Muscle layer of colon (tissue), 2 donors: ENCODE measurements around the gene EMX2.
"Not testable (repeated sequence)": the region's sequence is repeated elsewhere in the genome, so short reads cannot be mapped to it uniquely, and the experiment has no call there.

Experiments used
- H3K27ac ChIP-seq: one replicate; pipeline ENCODE4 v1.7.0; 2013; ENCODE audit warnings: low read depth, mild to moderate bottlenecking, low read length, moderate library complexity
- H3K27me3 ChIP-seq, 2 donors: one replicate each; pipeline ENCODE4 v1.7.0; 2013; ENCODE audit warnings: low read length in 2 of 2, mild to moderate bottlenecking in 2 of 2; ENCODE audit not compliant: insufficient read depth in 2 of 2, control insufficient read depth in 1 of 2
- H3K36me3 ChIP-seq: one replicate; pipeline ENCODE4 v1.7.0; 2013; ENCODE audit warnings: mild to moderate bottlenecking, low read length; ENCODE audit not compliant: insufficient read depth
- H3K4me1 ChIP-seq: one replicate; pipeline ENCODE4 v1.7.0; 2013; ENCODE audit warnings: mild to moderate bottlenecking, low read length; ENCODE audit not compliant: insufficient read depth
- H3K4me3 ChIP-seq, 2 donors: one replicate each; pipeline ENCODE4 v1.7.0; 2013; ENCODE audit warnings: low read length in 2 of 2, low read depth in 1 of 2, mild to moderate bottlenecking in 1 of 2, moderate library complexity in 1 of 2
- H3K9ac ChIP-seq: one replicate; pipeline ENCODE4 v1.7.0; 2013; ENCODE audit warnings: low read length
- H3K9me3 ChIP-seq: one replicate; pipeline ENCODE4 v1.7.0; 2013; ENCODE audit warnings: mild to moderate bottlenecking, low read length
- donor health status: abdominal sarcoma.
- donor health status: Adenocarcinoma of cecum.

Gene EMX2

DNA sequence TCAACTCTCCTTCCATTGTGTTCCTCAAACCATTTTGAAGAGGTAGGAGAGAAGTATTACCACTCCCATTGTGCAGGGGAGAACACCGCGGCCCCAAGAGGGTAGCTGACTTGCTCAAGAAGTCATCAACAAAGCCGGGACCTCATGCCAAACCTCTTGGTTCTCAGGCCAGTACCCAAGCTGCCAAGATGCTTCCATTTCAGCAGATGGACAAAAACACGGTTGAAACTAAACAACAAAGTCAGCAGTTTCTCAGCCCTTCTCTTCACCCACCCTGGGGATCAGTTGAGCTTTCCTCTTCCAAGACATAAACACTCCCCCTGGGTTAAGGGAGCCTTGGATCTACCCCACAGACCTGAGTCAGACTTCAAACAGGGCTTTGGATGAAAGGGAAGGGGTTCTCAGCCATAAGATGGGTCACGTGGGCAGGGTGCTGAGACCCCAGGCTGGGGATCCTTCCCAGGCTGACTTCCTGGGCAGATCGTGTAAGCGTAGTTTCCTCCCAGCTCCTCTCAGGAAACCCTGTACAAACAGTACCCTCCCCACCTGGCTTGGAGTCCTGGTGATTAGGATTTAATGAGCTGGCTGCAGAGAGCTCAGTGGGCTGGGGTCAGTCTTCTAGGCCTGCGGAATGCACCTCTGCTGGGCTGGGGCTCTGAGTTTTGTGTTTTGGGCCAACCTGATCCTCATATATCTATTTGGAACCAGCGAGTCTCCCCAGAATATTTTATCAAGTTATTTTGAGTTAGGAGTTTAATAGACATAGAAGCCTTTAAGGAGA, 27.3 kb downstream of the EMX2 start:
- Histone ChIP-seq H3K9ac (no peak overlapping the region), H3K4me3 (no peak overlapping the region), H3K9me3 (no peaks in the 10 kb centered on the region), H3K36me3 (no peaks in the 10 kb centered on the region), H3K4me1 (no peaks in the 10 kb centered on the region), H3K27ac (no peak overlapping the region), H3K27me3 (no peaks in the 10 kb centered on the region)

DNA sequence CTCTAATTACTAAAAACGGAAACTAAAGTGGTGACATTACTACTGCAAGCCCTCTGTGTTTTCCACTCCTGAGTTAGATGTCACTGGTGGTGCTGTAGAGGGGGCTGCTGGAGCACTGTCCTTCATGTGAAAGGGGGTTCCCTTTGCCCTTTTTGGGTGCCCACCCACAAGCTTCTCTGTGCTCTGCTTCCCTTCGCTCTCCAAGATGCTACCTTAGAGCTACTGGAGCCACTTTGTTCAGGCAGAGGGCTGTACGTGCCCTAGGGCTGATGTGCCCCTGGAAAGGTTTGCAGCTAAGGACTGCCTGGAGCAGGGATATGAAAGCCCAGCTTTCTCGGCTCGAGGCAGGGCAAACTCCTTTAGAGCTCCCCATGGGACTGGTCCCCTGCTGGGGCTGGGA, 28.3 kb downstream of the EMX2 start:
- Histone ChIP-seq H3K36me3 (no peaks in the 10 kb centered on the region), H3K9me3 (no peaks in the 10 kb centered on the region), H3K27me3 (peaks cover 0 to 4% of the 10 kb centered on the region in 2 donors), H3K9ac (no peak overlapping the region), H3K27ac (no peak overlapping the region), H3K4me1 (no peaks in the 10 kb centered on the region), H3K4me3 (no peak overlapping the region)

DNA sequence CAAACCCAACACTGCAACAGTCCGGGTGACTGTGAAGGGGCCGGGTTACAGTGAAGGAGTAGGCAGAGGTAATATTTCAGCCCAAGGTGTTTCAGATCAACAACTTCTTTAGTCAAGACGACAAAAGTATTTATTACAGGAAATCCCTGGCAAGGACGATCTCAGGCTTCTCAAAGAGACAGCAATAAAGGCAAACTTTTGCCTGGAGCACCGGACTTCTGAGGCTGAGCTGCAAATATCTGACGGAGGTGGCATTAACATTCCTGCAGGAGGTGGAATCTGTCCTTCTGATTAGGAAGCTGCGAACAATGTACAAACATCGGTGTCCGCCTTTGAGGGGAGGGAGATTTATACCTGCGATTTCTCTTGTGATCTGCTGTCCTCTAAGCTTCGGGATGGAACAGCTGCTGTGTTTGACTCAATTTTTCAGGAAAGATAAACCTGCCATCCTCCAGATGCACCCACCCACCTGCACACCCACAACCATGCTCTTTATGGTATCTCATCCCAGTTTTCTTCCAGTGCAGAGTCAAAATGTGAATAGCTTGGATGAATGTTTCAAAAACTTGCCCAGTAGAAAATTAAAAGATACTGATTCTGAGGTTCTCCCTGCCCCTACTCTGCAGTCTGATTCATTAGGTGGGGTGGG, 32.1 kb downstream of the EMX2 start:
- no peak overlapping the region for H3K27ac ChIP-seq
- no peak overlapping the region for H3K4me3 ChIP-seq
- H3K9me3 ChIP-seq: no peaks in the 10 kb centered on the region
- H3K27me3 ChIP-seq: peaks cover 4% of the 10 kb centered on the region in 2 donors
- no peak overlapping the region for H3K9ac ChIP-seq
- no peaks in the 10 kb centered on the region for H3K4me1 ChIP-seq
- no peaks in the 10 kb centered on the region for H3K36me3 ChIP-seq

DNA sequence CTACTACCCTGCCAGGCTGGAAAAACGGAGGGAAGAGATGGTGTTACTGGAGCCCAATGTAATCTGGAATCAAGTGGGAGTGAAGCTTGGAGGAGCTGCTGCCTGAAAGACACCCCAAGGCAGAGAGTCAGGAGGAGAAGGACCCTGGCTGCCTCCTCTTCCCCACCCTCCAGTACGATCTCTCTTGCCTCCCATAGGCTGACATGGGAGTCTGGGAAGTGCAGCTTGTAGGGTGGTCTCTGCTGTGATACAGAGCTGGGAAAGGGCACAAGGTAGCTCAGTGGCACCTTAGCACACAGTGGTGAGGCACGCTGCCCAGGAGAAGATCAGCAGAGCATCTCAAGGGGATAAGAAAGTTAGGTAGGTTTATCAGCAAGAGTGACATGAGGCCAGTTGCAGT, 35.9 kb downstream of the EMX2 start:
- Histone ChIP-seq H3K9me3 (no peaks in the 10 kb centered on the region), H3K9ac (no peak overlapping the region), H3K4me1 (no peaks in the 10 kb centered on the region), H3K36me3 (no peaks in the 10 kb centered on the region), H3K27me3 (peaks cover 4% of the 10 kb centered on the region in 2 donors), H3K27ac (no peak overlapping the region), H3K4me3 (no peak overlapping the region)

DNA sequence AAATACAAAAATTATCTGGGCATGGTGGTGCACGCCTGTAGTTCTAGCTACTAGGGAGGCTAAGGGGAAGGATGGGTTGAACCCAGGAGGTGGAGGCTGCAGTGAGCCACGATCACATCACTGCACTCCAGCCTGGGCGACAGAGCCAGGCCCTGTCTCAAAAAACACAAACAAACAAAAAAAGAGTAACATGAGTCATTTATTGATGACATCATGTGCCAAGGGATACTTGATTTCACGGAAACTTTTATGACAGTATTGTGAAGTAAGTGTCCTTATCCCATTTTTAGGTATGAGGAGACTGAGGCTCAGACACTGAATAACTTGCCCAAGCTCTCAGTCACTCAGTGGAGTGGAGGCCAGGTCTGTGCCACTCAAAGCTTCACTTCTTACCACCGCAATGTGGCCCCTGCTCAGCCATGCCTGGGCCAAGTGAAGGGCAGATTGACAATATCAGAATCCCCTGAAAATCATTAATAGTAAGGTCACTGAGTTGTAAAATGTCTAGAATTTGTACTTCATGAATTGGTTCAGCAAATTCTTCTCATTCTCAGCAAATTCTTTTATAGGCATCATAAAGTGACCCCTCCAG, 36.5 kb downstream of the EMX2 start:
- H3K36me3 ChIP-seq: no peaks in the 10 kb centered on the region
- H3K9ac ChIP-seq: no peak overlapping the region
- H3K4me3 ChIP-seq: no peak overlapping the region
- peaks cover 4% of the 10 kb centered on the region in 2 donors for H3K27me3 ChIP-seq
- no peak overlapping the region for H3K27ac ChIP-seq
- no peaks in the 10 kb centered on the region for H3K9me3 ChIP-seq
- H3K4me1 ChIP-seq: no peaks in the 10 kb centered on the region

DNA sequence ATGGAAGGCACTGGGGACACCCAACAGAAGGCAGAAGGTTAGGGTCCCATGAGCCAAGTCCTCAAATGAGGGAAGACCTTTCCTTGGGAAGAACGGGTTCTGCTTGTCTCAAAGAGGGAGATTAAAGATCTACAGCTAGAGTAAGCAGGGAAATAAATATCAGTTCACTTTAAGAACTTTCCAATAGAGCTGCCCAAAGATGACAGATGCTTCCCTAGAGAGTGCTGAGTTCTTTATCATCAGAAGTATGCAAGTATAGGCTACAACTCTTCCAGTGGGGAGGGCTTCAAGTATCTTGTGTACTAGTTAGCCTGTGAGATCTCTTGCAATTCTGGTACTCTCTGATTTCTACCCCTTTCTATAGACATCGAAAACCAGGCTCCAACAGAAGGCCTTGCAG, 39.4 kb downstream of the EMX2 start:
- Histone ChIP-seq H3K9ac (no peak overlapping the region), H3K4me3 (no peak overlapping the region)

DNA sequence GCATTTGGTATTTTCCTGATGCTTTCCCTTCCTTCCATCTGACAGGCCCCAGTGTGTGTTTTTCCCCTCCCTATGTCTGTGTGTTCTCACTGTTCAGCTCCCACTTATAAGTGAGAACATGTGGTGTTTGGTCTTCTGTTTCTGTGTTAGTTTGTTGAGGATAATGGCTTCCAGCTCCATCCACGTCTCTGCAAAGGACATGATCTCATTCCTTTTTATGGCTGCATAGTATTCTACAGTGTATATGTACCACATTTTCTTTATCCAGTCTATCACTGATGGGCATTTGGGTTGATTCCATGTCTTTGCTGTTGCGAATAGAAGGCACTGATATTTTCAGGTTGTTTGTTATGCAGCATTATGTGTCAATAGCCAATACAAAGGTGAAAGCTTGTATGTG, 42.3 kb downstream of the EMX2 start:
- H3K9me3 ChIP-seq, H3K27ac ChIP-seq, H3K27me3 ChIP-seq, H3K36me3 ChIP-seq, H3K9ac ChIP-seq, H3K4me1 ChIP-seq, H3K4me3 ChIP-seq: not testable (repeated sequence)

More for the DNA sequence above, 39.4 kb downstream of the EMX2 start:
- no peaks in the 10 kb centered on the region for H3K4me1 ChIP-seq
- H3K27ac ChIP-seq: no peak overlapping the region
- no peaks in the 10 kb centered on the region for H3K9me3 ChIP-seq
- H3K36me3 ChIP-seq: no peaks in the 10 kb centered on the region
- peaks cover 0 to 4% of the 10 kb centered on the region in 2 donors for H3K27me3 ChIP-seq

DNA sequence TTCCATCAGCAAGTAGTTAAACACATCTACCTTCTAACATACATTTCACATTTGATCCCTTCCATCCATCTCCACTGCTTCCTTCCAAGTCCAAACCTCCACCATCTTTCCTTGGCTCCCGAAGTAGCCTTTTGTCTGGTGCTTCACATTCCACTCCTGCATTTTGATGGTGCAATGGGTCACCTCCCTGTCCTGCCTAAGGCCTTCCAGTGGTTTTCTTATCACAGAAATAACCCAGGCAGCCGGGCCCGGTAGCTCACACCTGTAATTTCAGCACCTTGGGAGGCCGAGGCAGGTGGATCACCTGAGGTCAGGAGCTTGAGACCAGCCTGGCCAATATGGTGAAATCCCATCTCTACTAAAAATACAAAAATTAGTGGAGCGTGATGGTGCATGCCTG, 44.5 kb downstream of the EMX2 start:
- H3K27ac ChIP-seq: no peak overlapping the region
- no peak overlapping the region for H3K4me3 ChIP-seq
- no peaks in the 10 kb centered on the region for H3K36me3 ChIP-seq
- no peaks in the 10 kb centered on the region for H3K27me3 ChIP-seq
- no peaks in the 10 kb centered on the region for H3K4me1 ChIP-seq
- H3K9ac ChIP-seq: no peak overlapping the region
- no peaks in the 10 kb centered on the region for H3K9me3 ChIP-seq

DNA sequence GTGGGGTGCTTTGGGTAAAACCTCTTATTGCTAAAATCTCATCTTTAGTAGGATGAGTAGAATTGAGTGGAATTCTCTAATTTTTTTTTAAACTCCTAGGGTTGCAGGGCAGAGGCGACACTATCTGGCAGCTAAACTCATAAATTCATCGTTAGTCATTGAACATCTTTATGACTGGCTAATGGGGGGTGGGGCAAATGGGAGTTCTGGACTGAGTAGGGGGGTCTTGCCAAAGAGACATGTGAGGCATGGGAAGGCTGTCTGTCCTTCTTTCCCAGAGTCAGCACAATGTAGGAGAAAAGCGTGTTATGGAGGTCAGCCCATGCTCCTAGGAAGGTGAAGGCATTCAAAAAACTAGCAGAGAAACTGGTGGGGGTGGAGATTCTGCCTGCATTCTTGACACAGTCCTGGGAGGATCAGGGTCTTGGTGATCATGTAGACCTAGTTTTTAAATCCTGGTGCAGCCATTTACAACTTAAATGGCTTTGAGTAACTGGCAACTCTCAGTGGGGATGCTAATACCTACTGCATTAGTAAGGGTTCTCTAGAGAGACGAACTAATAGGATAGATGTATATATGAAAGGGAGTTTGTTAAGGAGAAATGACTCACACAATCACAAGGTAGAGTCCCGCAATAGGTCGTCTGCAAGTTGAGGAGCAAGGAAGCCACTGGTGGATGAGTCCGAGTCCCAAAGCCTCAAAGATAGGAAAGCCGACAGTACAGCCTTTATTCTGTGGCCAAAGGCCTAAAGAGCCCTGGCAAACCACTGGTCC, 47.7 kb downstream of the EMX2 start:
- peaks cover 4% of the 10 kb centered on the region for H3K9me3 ChIP-seq
- H3K4me3 ChIP-seq: no peak overlapping the region
- no peaks in the 10 kb centered on the region for H3K27me3 ChIP-seq
- H3K27ac ChIP-seq: no peak overlapping the region
- H3K9ac ChIP-seq: no peak overlapping the region
- no peaks in the 10 kb centered on the region for H3K36me3 ChIP-seq
- H3K4me1 ChIP-seq: no peaks in the 10 kb centered on the region

DNA sequence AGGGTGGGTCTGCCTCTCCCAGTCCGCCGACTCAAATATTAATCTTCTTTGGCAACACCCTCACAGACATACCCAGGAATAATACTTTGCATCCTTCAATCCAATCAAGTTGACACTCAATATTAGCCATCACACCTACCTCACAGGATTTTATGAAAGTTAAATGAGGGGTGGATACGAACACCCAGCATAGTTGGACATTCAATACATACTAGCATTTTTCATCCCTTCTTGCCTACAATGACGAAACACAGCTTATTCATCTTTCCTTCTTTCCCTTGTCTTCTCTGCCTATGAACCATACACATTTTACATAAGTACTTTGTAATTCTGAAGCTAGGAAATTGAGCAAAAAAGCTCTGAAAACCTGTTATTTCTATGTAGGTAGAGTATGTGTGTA, 48.5 kb downstream of the EMX2 start:
- Histone ChIP-seq H3K9ac (no peak overlapping the region), H3K36me3 (no peaks in the 10 kb centered on the region), H3K9me3 (peaks cover 4% of the 10 kb centered on the region), H3K27me3 (no peaks in the 10 kb centered on the region), H3K27ac (no peak overlapping the region), H3K4me3 (no peak overlapping the region), H3K4me1 (no peaks in the 10 kb centered on the region)

DNA sequence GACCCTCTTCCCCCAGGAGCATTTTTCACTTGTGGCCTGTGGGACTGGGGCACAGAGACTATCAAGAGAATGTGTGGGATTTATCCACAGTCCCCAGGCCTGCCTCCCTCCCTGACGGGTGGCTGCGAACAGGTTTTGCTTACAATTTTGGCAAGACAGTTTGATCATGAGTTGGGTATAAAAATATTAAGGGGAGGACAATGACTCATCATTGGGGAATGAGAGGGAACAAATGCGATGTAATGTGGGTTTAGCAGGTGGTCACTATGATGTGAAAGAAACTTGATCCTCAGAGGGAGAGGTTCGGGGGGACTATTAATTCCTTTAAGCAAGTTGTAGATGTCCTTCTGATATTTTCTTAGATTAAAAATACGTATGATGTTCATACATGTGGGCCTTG, 52.2 kb downstream of the EMX2 start:
- Histone ChIP-seq H3K9me3 (peaks cover 4% of the 10 kb centered on the region), H3K27me3 (no peaks in the 10 kb centered on the region), H3K4me3 (no peak overlapping the region), H3K36me3 (no peaks in the 10 kb centered on the region), H3K4me1 (no peaks in the 10 kb centered on the region), H3K27ac (no peak overlapping the region), H3K9ac (no peak overlapping the region)
